ENCODE measurements around the gene PPM1F. TPM values are rescaled to one million over a fixed set of nuclear protein-coding genes. Genes with fewer than 3 reads are reported as not detected.

PPM1F gene
- total RNA-seq, 1 donor from 2014 or later, result 22.7 TPM

- no peak overlapping the region for H3K27ac Mint-ChIP-seq
- no peak for DNase-seq (ENCODE audit: low spot score, unreplicated experiment)
- no peaks in the 10 kb centered on the region for H3K27me3 Mint-ChIP-seq
- H3K9me3 Mint-ChIP-seq (ENCODE audit: low read depth), result no peaks in the 10 kb centered on the region
- H3K36me3 Mint-ChIP-seq (ENCODE audit: insufficient read depth), result peaks cover 4% of the 10 kb centered on the region
- no peak for TF ChIP-seq CTCF (IDR thresholded peaks at IDR 0.05; ENCODE audit: unreplicated experiment)
- H3K4me1 Mint-ChIP-seq (ENCODE audit: low read depth), result no peaks in the 10 kb centered on the region
- no peak overlapping the region for H3K4me3 Mint-ChIP-seq (ENCODE audit: low read depth)
Observed at GRCh38 chr22:21959274-21960074, 6.8 kb upstream of the PPM1F start.

- H3K9me3 Mint-ChIP-seq (ENCODE audit: low read depth), result no peaks in the 10 kb centered on the region
- H3K4me1 Mint-ChIP-seq (ENCODE audit: low read depth), result no peaks in the 10 kb centered on the region
- H3K27ac Mint-ChIP-seq, result no peak overlapping the region
- H3K27me3 Mint-ChIP-seq, result no peaks in the 10 kb centered on the region
- no peak for DNase-seq (ENCODE audit: low spot score, unreplicated experiment)
- peaks cover 4% of the 10 kb centered on the region for H3K36me3 Mint-ChIP-seq (ENCODE audit: insufficient read depth)
- no peak overlapping the region for H3K4me3 Mint-ChIP-seq (ENCODE audit: low read depth)
- no peak for TF ChIP-seq CTCF (IDR thresholded peaks at IDR 0.05; ENCODE audit: unreplicated experiment)
Observed at GRCh38 chr22:21958360-21959273, 6.0 kb upstream of the PPM1F start.

DNA sequence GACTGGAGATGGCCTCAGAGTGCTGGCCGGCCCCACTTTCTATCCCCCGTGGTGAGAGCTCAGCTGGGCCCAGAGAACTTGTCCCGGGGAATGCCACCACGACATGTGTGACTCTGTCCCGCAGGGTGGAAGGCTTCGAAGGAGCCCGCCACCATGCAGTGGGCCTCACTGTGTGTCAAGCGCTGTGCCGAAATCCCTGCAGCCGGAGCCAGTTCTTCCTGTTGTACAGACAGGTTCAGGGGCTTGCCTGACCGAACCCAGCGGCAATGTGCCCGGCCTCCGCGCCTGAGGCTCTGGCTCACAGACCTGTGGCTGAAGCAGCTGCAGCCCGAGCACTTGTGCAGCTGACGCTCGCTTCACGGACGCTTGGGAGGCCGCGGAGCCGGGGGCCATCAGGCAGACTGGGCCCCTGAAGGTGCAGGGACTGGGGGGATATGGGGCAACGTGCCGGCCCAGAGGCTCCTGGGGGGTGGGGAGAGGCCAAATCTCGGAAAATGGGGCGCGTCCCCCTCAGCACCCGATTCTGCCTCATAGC, 650 bp downstream of the PPM1F start:
- H3K27me3 Mint-ChIP-seq, result no peaks in the 10 kb centered on the region
- H3K27ac Mint-ChIP-seq, result no peak overlapping the region
- H3K4me3 Mint-ChIP-seq (ENCODE audit: low read depth), result peak overlapping the region; percentile 84
- H3K4me1 Mint-ChIP-seq (ENCODE audit: low read depth), result peaks cover 22% of the 10 kb centered on the region
- no peaks in the 10 kb centered on the region for H3K36me3 Mint-ChIP-seq (ENCODE audit: insufficient read depth)
- no peak for TF ChIP-seq CTCF (IDR thresholded peaks at IDR 0.05; ENCODE audit: unreplicated experiment)
- DNase-seq (ENCODE audit: low spot score, unreplicated experiment), result peak; percentile 39
- H3K9me3 Mint-ChIP-seq (ENCODE audit: low read depth), result no peaks in the 10 kb centered on the region

DNA sequence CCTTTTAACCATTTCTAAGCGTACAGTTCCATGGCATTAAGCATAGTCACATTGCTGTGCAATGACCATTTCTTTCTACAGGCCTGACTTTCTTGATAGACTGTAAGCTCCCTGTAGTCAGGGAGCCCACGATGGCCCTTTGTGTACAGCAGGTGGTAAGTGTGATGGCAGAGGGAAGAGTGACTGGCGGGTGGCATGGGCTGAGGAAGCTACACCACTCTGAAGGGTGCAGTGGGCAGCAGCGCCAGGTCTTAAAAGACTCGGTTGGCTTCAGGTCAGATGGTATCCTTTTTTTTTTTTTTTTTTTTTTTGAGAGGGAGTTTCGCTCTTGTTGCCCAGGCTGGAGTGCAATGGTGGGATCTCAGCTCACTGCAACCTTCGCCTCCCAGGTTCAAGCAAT, 1.6 kb downstream of the PPM1F start:
- no peaks in the 10 kb centered on the region for H3K27me3 Mint-ChIP-seq
- no peak for DNase-seq (ENCODE audit: low spot score, unreplicated experiment)
- no peak for TF ChIP-seq CTCF (IDR thresholded peaks at IDR 0.05; ENCODE audit: unreplicated experiment)
- no peaks in the 10 kb centered on the region for H3K9me3 Mint-ChIP-seq (ENCODE audit: low read depth)
- peaks cover 22% of the 10 kb centered on the region for H3K4me1 Mint-ChIP-seq (ENCODE audit: low read depth)
- H3K4me3 Mint-ChIP-seq (ENCODE audit: low read depth), result peak overlapping the region; percentile 58
- no peak overlapping the region for H3K27ac Mint-ChIP-seq
- no peaks in the 10 kb centered on the region for H3K36me3 Mint-ChIP-seq (ENCODE audit: insufficient read depth)

GRCh38 chr22:21949948-21950347, 2.7 kb downstream of the PPM1F start:
- DNase-seq (ENCODE audit: low spot score, unreplicated experiment), result no peak
- Mint-ChIP-seq H3K36me3 (ENCODE audit: insufficient read depth) (peaks cover 3% of the 10 kb centered on the region), H3K27ac (no peak overlapping the region), H3K4me1 (ENCODE audit: low read depth) (peaks cover 22% of the 10 kb centered on the region), H3K9me3 (ENCODE audit: low read depth) (no peaks in the 10 kb centered on the region), H3K27me3 (no peaks in the 10 kb centered on the region), H3K4me3 (ENCODE audit: low read depth) (no peak overlapping the region)
- no peak for TF ChIP-seq CTCF (IDR thresholded peaks at IDR 0.05; ENCODE audit: unreplicated experiment)
